IMR-90 (cell line): Measurements from ENCODE around the gene TCF7L2. TPM values are rescaled to one million over a fixed set of nuclear protein-coding genes. Genes with fewer than 3 reads are reported as not detected.
A peak's percentile ranks its signal among the peaks of the same experiment; 100 is the strongest.

Experiments used
- ATAC-seq: fragments of 200-7000 bp; cut with Tn5 transposase; 2 replicates; pipeline ENCODE4 v1.9.1; 2020; ENCODE audit warnings: low read depth, mild to moderate bottlenecking, moderate library complexity
- BruUV-seq: library from RNA; stranded (reverse); fragments of 400-500 nt; replicated peaks from 2 replicates; lab custom pipeline; 2021; lab: Mats Ljungman, UMichigan
- CTCF ChIA-PET: fragments of 300-600 bp; formaldehyde crosslinking; extraction: SDS; loops from one replicate; lab custom pipeline; 2021; ENCODE audit warnings: antibody characterized with exemption; lab: Yijun Ruan, JAX
- POLR2A ChIA-PET: fragments of 300-600 bp; sonication (Branson Sonifier 250); formaldehyde crosslinking; loops from one replicate; lab custom pipeline; 2022; ENCODE audit warnings: antibody characterized with exemption; ENCODE audit not compliant: unreplicated experiment; lab: Charles Lee
- DNase-seq: peaks from one replicate; pipeline ENCODE4 v3.0.0; 2013
- H2AFZ ChIP-seq: replicated peaks from 2 replicates; pipeline ENCODE3; 2013; ENCODE audit warnings: low read length, mild to moderate bottlenecking; ENCODE audit not compliant: poor library complexity
- H2AK5ac ChIP-seq: 2 replicates; pipeline ENCODE4 v1.6.1; 2013; ENCODE audit warnings: low read depth, low read length, inconsistent platforms
- H2AK9ac ChIP-seq: replicated peaks from 2 replicates; pipeline ENCODE3; 2013; ENCODE audit warnings: mild to moderate bottlenecking, low read depth, low read length, moderate library complexity; ENCODE audit not compliant: poor library complexity
- H2BK120ac ChIP-seq: 2 replicates; pipeline ENCODE4 v1.6.1; 2013; ENCODE audit warnings: low read depth, low read length, inconsistent platforms
- H2BK15ac ChIP-seq: 3 replicates; pipeline ENCODE4 v1.6.1; 2013; ENCODE audit warnings: low read depth, low read length, inconsistent platforms
- H2BK20ac ChIP-seq: 2 replicates; pipeline ENCODE4 v1.6.1; 2013; ENCODE audit warnings: low read depth, mild to moderate bottlenecking, inconsistent platforms, low read length, moderate library complexity
- H2BK5ac ChIP-seq: 2 replicates; pipeline ENCODE4 v1.6.1; 2013; ENCODE audit warnings: mild to moderate bottlenecking, low read depth, low read length, inconsistent platforms; ENCODE audit not compliant: poor library complexity, severe bottlenecking
- H3K14ac ChIP-seq: replicated peaks from 2 replicates; pipeline ENCODE4 v1.6.1; 2013; ENCODE audit warnings: low read depth, low read length, inconsistent platforms
- H3K18ac ChIP-seq: 2 replicates; pipeline ENCODE4 v1.6.1; 2013; ENCODE audit warnings: low read depth, low read length, control low read depth
- H3K23ac ChIP-seq: 2 replicates; pipeline ENCODE4 v1.6.1; 2013; ENCODE audit warnings: low read depth, low read length, inconsistent platforms
- H3K27ac ChIP-seq: 2 replicates; pipeline ENCODE4 v1.5.1; 2013; ENCODE audit warnings: mild to moderate bottlenecking, control low read depth, low read length; ENCODE audit not compliant: insufficient read depth
- H3K27me3 ChIP-seq: 2 replicates; pipeline ENCODE4 v1.6.1; 2013; ENCODE audit warnings: low read length; ENCODE audit not compliant: control insufficient read depth, insufficient read depth
- H3K36me3 ChIP-seq: 2 replicates; pipeline ENCODE4 v1.6.1; 2013; ENCODE audit warnings: low read length, mixed read lengths; ENCODE audit not compliant: control insufficient read depth, insufficient read depth
- H3K4ac ChIP-seq: 2 replicates; pipeline ENCODE4 v1.6.1; 2013; ENCODE audit warnings: low read depth, low read length, inconsistent platforms
- H3K4me1 ChIP-seq: 2 replicates; pipeline ENCODE4 v1.6.1; 2013; ENCODE audit warnings: low read length, mixed read lengths; ENCODE audit not compliant: control insufficient read depth, insufficient read depth
- H3K4me2 ChIP-seq: 2 replicates; pipeline ENCODE4 v1.6.1; 2013; ENCODE audit warnings: low read depth, mild to moderate bottlenecking, control low read depth, low read length, moderate library complexity
- H3K4me3 ChIP-seq: 2 replicates; pipeline ENCODE4 v1.5.1; 2013; ENCODE audit warnings: low read depth, mild to moderate bottlenecking, control low read depth, low read length, moderate library complexity; ENCODE audit not compliant: insufficient read depth
- H3K56ac ChIP-seq: 2 replicates; pipeline ENCODE4 v1.6.1; 2013; ENCODE audit warnings: low read length, inconsistent platforms; ENCODE audit not compliant: insufficient read depth; ENCODE audit errors: extremely low read depth
- H3K79me1 ChIP-seq, 2 experiments: 2 replicates each; pipeline ENCODE4 v1.6.1; 2013; ENCODE audit warnings: low read length in 2 of 2, inconsistent platforms in 1 of 2, low read depth in 1 of 2
- H3K9ac ChIP-seq: 2 replicates; pipeline ENCODE4 v1.6.1; 2013; ENCODE audit warnings: low read depth, low read length, control low read depth
- H3K9me1 ChIP-seq: 2 replicates; pipeline ENCODE4 v1.6.1; 2013; ENCODE audit warnings: low read length, inconsistent platforms; ENCODE audit not compliant: insufficient read depth
- H3K9me3 ChIP-seq: 2 replicates; pipeline ENCODE4 v1.6.1; 2013; ENCODE audit warnings: low read length; ENCODE audit not compliant: control insufficient read depth, insufficient read depth
- H4K20me1 ChIP-seq: 2 replicates; pipeline ENCODE4 v1.6.1; 2013; ENCODE audit warnings: low read length, inconsistent platforms; ENCODE audit not compliant: insufficient read depth
- H4K5ac ChIP-seq: 2 replicates; pipeline ENCODE4 v1.6.1; 2013; ENCODE audit warnings: mild to moderate bottlenecking, low read depth, low read length, control low read depth
- H4K8ac ChIP-seq, 2 experiments: 2 replicates each; pipeline ENCODE4 v1.6.1; 2013; ENCODE audit warnings: low read depth in 2 of 2, low read length in 2 of 2, control low read depth in 1 of 2, inconsistent platforms in 1 of 2
- H4K91ac ChIP-seq: 2 replicates; pipeline ENCODE4 v1.6.1; 2013; ENCODE audit warnings: low read depth, low read length, inconsistent platforms; ENCODE audit not compliant: insufficient read depth
- CEBPB ChIP-seq: IDR thresholded peaks from 2 replicates; pipeline ENCODE4 v1.6.1; 2012; ENCODE audit warnings: low read depth, low read length, improper control_type of control experiment
- CTCF ChIP-seq: conservative IDR thresholded peaks from 2 replicates; pipeline ENCODE4 v1.5.1; 2012; ENCODE audit warnings: mild to moderate bottlenecking, low read depth, low read length, improper control_type of control experiment
- MAZ ChIP-seq: IDR thresholded peaks from 2 replicates; pipeline ENCODE4 v1.6.1; 2012; ENCODE audit warnings: low read depth, mild to moderate bottlenecking, low read length, improper control_type of control experiment, moderate library complexity, borderline replicate concordance
- WGBS, 2 experiments: methylation state at CpG; one replicate each; pipeline versions ENCODE4 v1.1.5 to v1.1.7; 2013; ENCODE audit warnings: missing lambda C conversion rate in 2 of 2; ENCODE audit not compliant: insufficient read length in 1 of 2; ENCODE audit errors: extremely low coverage in 2 of 2; 5-methylcytosine and 5-hydroxymethylcytosine counted together
- dilution Hi-C: fragments of 300-500 bp; cut with HindIII; formaldehyde crosslinking; loops from one replicate; pipeline ENCODE4 v1.14.3; 2018; ENCODE audit warnings: low sequenced_read_pairs; ENCODE audit not compliant: unreplicated experiment
- in situ Hi-C: fragments of 300-500 bp; cut with MboI; formaldehyde crosslinking; loops from 3 replicates; pipeline ENCODE4 v1.14.3; 2019; ENCODE audit warnings: low sequenced_read_pairs, inconsistent platforms, mixed read lengths
- intact Hi-C: fragments of 100-400 bp; cut with micrococcal nuclease; formaldehyde crosslinking; loops from 2 replicates; pipeline ENCODE4 v1.10.0; 2022
- polyA plus RNA-seq, 3 experiments: library from polyadenylated mRNA; depleted of rRNA; stranded (reverse); fragments of >200 nt; gene quantifications; 2 replicates each; pipeline ENCODE4 v1.2.3, GENCODE V29; 2012; ENCODE audit warnings: low replicate concordance in 1 of 3
- total RNA-seq: library from RNA; depleted of rRNA; stranded (reverse); fragments of >200 nt; gene quantifications from 2 replicates; pipeline ENCODE4 v1.2.3, GENCODE V29; 2012

TCF7L2 gene
- total and polyA plus RNA-seq, 2 of the 4 experiments (the other 2 are of a cell fraction): 1.3 to 12.2 TPM

DNA sequence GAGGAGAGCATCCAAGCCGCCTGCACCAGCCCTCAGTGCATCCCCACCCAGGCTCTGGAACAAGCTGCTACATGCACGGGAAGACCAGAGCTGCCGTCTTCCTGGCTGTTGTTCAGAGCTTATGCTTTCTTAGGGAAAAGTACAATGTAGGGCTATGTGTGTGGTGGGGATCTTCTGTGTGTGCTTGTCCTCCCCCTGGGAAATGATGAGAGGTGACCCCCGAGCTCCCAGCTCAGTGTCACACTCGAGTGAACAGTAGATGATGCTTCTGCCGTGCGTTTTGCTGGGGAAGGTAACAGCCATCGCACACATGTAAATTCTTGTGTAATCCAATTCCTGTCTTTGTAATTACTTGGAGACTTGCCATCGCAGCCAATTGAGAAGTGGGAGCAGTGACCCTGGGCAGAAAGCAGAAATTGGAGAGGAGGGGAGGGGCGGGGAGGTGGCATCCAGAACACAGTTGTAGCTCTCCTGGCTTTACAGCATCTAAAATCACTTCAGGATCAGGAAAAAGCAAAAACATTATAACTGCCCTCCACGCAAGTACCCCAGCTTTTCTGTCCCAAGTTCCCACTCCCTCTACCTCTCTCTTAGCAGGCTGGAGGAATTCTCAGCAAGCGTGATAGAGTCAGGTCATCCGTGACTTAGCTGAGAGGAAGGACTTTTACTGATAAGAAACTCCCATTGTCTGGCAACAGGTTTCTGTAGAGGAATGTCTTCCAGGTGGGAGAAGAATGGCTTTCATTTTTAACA lies 149.6 kb downstream of the TCF7L2 start:
- no peak overlapping the region for H3K56ac ChIP-seq
- peaks cover 19% of the 10 kb centered on the region for H3K9me1 ChIP-seq
- dilution Hi-C loops (no loop called here), intact Hi-C loops (no loop called here), in situ Hi-C loops (no loop called here)
- no peak overlapping the region for H2BK120ac ChIP-seq
- peak overlapping the region; percentile 73 for H3K23ac ChIP-seq
- H2AK5ac ChIP-seq: peak overlapping the region; percentile 30; the same call in 1 of the 2 replicates
- peak overlapping the region; percentile 35; the same call in 1 of the 2 replicates for H3K4me2 ChIP-seq
- ChIA-PET CTCF (interaction anchor here (0.6 kb wide), 1 partner anchor 771 kb away, joined by 3 read pairs; no protein-coding TSS in a partner anchor), POLR2A (no interaction called here)
- no peak overlapping the region for H3K18ac ChIP-seq
- no peaks in the 10 kb centered on the region for H3K9me3 ChIP-seq
- no peak overlapping the region; the same call in none of the 2 replicates for H3K14ac ChIP-seq
- H3K9ac ChIP-seq: no peak overlapping the region
- peaks cover 7% of the 10 kb centered on the region; the same call in 1 of the 2 replicates for H4K20me1 ChIP-seq
- H3K4me3 ChIP-seq: no peak overlapping the region
- H2AK9ac ChIP-seq: no peak overlapping the region
- TF ChIP-seq CTCF: no peak
- no peak for TF ChIP-seq MAZ
- TF ChIP-seq CEBPB: peak; percentile 51; the same call in 1 of the 2 replicates
- H2BK15ac ChIP-seq: no peak overlapping the region
- ATAC-seq (peak; percentile 33; the same call in 1 of the 2 replicates), DNase-seq (peak; percentile 43)
- H3K4me1 ChIP-seq: peaks cover 16% of the 10 kb centered on the region
- H3K27me3 ChIP-seq: no peaks in the 10 kb centered on the region
- no peak overlapping the region for H3K27ac ChIP-seq
- no TSS peak for BruUV-seq
- peak overlapping the region in 1 of 2 experiments; percentile 49; a peak in 1 of 4 replicates for H4K8ac ChIP-seq
- no peak overlapping the region for H2BK5ac ChIP-seq
- H2AFZ ChIP-seq: peak overlapping the region; percentile 18
- H2BK20ac ChIP-seq: no peak overlapping the region; the same call in 1 of the 2 replicates
- no peak overlapping the region; the same call in 1 of the 2 replicates for H4K5ac ChIP-seq
- H4K91ac ChIP-seq: no peak overlapping the region
- H3K4ac ChIP-seq: peak overlapping the region; percentile 48; the same call in 1 of the 2 replicates
- H3K36me3 ChIP-seq: peaks cover 7% of the 10 kb centered on the region; the same call in 1 of the 2 replicates
- peaks cover 31 to 53% of the 10 kb centered on the region in 2 experiments for H3K79me1 ChIP-seq
- WGBS, 2 experiments: no CpG with 5 or more reads among the region's 13 CpGs
